ENCODE results near the gene SLC25A43.
"Not testable (repeated sequence)": the region's sequence is repeated elsewhere in the genome, so short reads cannot be mapped to it uniquely, and the experiment has no call there.

The SLC25A43 gene

GRCh38 chrX:119398974-119399771 lies at the start of gene SLC25A43:
SLC25A43 (plus strand) TSS chrX:119399336; CDS start chrX:119399404, 68 bp downstream.
- peak in 1 of 3 donors; percentile 12 for DNase-seq (ENCODE audit: low read depth in 3 of 3, low spot score in 1 of 3)

DNA sequence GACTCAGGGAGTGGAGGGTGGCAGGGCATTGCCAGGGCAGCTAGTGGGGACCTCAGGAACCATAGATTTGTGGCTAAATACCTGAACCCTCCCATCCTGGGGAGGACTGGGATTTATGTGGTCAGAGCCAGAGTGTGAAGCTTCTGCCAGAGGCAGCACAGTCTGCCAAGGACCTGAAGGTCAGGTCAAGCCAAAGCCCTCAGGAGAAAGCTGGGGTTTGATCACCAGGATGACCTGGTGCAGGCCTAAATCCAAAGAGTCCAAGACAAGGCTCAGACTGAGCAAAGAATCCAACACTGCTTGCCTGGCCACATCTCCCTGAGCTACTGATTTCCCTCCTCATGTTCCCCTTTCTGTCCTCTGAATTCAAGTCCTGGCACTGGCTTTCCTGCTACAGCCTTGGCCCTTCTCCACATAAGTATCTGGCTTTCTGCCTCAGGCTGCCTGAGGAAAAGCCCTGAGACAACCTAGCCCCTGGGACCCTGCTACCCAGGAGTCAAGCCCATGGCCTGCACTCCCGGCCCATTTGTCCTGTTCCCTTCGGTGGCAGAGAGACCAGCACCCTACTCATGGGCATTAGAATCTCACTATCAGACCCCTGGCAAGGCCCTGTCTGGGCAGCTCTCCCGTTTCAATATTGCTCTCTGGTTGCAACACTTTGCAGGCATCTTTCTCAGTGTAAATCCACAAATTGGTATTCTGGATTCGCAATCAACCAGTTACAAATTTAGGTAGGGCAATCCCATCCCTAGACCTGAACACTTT lies 39.3 kb upstream of the SLC25A43 start:
- no peak for DNase-seq (ENCODE audit: low read depth in 3 of 3, low spot score in 1 of 3)

- not testable (repeated sequence) for DNase-seq (ENCODE audit: low read depth in 3 of 3, low spot score in 1 of 3)
These were observed 37.7 kb upstream of the SLC25A43 start for GRCh38 chrX:119361451-119361850.

DNA sequence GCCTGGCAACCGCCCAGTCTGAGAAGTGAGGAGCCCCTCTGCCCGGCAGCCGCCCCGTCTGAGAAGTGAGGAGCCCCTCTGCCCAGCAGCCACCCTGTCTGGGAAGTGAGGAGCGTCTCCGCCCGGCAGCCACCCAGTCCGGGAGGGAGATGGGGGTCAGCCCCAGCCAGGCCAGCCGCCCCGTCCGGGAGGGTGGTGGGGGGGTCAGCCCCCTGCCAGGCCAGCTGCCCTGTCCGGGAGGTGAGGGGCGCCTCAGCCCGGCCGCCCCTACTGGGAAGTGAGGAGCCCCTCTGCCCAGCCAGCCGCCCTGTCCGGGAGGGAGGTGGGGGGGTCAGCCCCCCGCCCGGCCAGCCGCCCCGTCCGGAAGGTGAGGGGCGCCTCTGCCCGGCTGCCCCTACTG lies 37.1 kb upstream of the SLC25A43 start:
- DNase-seq (ENCODE audit: low read depth in 3 of 3, low spot score in 1 of 3), result not testable (repeated sequence)

- no peak for DNase-seq (ENCODE audit: low read depth in 3 of 3, low spot score in 1 of 3)
These were observed 35.7 kb upstream of the SLC25A43 start for GRCh38 chrX:119363391-119363790.

DNA sequence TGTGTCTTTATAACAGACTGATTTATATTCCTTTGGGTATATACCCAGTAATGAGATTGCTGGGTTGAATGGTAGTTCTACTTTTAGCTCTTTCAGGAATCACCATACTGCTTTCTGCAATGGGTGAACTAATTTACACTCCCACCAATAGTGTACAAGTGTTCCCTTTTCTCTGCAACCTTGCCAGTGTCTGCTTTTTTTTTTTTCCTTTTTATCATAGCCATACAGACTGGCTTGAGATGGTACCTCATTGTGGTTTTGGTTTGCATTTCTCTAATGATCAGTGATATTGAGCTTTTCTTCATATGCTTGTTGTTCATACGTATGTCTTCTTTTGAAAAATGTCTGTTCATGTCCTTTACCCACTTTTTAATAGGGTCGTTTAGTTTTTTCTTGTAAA lies 27.3 kb upstream of the SLC25A43 start:
- not testable (repeated sequence) for DNase-seq (ENCODE audit: low read depth in 3 of 3, low spot score in 1 of 3)

DNA sequence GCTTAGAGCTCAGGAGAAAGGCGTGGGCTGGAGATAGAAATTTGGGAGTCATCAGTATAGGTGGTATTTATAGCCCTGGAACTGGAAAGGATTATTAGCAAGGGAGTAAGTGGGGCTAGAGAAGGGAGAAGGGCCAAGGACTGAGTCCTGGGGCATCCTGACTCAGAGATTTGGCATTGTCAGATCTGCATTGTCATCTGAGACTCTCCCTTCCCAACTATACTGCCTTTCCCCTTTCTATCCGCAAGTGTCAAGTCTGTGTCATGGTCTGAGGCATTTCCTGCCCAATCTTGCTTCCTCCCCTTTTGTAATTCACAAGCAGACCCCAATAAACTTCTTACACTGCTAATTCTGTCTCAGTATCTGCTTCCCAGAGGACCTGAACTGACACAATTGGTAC lies 24.4 kb upstream of the SLC25A43 start:
- DNase-seq (ENCODE audit: low read depth in 3 of 3, low spot score in 1 of 3), result no peak

DNA sequence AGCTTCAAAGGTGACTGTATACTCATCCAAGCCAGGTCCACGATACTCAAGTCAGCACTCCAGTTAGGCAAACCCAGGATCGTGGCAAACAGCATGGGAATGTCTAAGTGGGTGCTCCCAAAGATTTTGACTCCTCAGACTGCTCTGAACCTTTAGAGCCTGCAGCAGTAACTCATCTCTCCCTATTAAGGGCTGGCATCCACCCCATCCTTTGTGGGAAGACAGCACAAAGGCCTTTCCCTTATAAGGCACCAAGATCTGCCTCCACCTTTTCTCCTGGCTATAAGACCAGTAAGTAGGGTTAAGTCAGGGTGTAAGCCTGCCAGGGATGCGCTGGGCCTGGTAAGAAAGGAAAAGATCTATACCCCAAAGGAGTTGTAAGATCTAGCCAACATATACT lies 23.6 kb upstream of the SLC25A43 start:
- no peak for DNase-seq (ENCODE audit: low read depth in 3 of 3, low spot score in 1 of 3)

GRCh38 chrX:119376312-119376711 lies 22.8 kb upstream of the SLC25A43 start:
- no peak for DNase-seq (ENCODE audit: low read depth in 3 of 3, low spot score in 1 of 3)

GRCh38 chrX:119381349-119381944 lies 17.7 kb upstream of the SLC25A43 start:
- DNase-seq (ENCODE audit: low read depth in 3 of 3, low spot score in 1 of 3), result no peak

- no peak for DNase-seq (ENCODE audit: low read depth in 3 of 3, low spot score in 1 of 3)
These were observed 16.5 kb upstream of the SLC25A43 start for GRCh38 chrX:119382606-119383005.

- DNase-seq (ENCODE audit: low read depth in 3 of 3, low spot score in 1 of 3), result not testable (repeated sequence)
These were observed 12.5 kb upstream of the SLC25A43 start for GRCh38 chrX:119386685-119387084.

GRCh38 chrX:119387426-119387825 lies 11.7 kb upstream of the SLC25A43 start:
- DNase-seq (ENCODE audit: low read depth in 3 of 3, low spot score in 1 of 3), result not testable (repeated sequence)

GRCh38 chrX:119389214-119389613 lies 9.9 kb upstream of the SLC25A43 start:
- DNase-seq (ENCODE audit: low read depth in 3 of 3, low spot score in 1 of 3), result no peak

DNA sequence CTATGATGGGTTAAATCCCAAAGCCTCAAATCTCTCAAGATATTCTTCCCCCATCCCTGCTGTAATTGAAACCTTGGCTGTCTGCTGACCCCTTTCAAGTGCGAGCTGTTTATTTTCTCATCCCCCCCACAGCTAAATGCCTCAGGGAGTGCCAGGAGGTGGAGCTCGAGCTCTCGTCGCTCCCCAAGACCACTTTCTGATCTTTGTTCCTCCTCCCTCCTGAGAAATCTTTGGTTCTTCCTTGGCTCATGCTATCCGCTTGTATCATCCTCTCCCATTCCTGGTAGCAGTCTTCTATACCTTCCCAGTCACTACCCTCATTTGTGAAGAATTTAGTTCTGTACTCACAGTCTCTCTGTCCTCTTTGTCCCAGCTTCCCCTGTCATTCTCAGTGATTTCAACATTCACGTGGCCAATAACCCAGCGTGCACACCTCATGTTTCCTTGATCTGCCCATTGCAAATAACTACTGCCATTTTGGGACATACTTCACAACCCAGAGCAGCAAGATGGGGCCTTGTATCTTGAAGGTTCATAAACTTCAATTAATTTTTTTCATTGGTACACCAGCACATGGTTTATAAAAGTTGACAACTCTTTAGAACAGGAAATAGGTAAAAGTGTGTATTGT lies 9.2 kb upstream of the SLC25A43 start:
- no peak for DNase-seq (ENCODE audit: low read depth in 3 of 3, low spot score in 1 of 3)

- DNase-seq (ENCODE audit: low read depth in 3 of 3, low spot score in 1 of 3), result no peak
These were observed 7.9 kb upstream of the SLC25A43 start for GRCh38 chrX:119391279-119391678.

- DNase-seq (ENCODE audit: low read depth in 3 of 3, low spot score in 1 of 3), result no peak
These were observed 6.0 kb upstream of the SLC25A43 start for GRCh38 chrX:119393144-119393543.

GRCh38 chrX:119398587-119398973 lies 556 bp upstream of the SLC25A43 start:
- no peak for DNase-seq (ENCODE audit: low read depth in 3 of 3, low spot score in 1 of 3)

- DNase-seq (ENCODE audit: low read depth in 3 of 3, low spot score in 1 of 3), result no peak
These were observed 601 bp downstream of the SLC25A43 start for GRCh38 chrX:119399772-119400101.

DNA sequence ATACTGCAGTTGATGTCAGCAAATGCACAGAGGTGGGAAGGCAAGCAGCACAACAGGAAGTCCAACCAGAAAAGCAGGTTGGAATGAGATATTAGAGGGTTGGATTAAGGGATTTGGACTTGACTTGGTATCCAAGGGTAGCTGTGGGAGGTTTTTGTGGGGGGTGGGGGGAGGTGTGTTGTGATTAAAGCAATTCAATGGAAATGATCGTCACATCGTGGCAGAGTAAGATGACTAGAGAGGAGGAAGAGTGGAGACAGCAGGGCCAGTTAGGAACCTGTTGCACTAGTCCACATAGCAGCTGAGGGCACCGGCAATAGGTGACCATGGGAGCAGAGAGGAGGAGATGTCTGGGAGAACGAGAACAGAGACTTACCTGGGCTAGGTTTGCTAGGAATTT lies 2.4 kb downstream of the SLC25A43 start:
- DNase-seq (ENCODE audit: low read depth in 3 of 3, low spot score in 1 of 3), result no peak

DNA sequence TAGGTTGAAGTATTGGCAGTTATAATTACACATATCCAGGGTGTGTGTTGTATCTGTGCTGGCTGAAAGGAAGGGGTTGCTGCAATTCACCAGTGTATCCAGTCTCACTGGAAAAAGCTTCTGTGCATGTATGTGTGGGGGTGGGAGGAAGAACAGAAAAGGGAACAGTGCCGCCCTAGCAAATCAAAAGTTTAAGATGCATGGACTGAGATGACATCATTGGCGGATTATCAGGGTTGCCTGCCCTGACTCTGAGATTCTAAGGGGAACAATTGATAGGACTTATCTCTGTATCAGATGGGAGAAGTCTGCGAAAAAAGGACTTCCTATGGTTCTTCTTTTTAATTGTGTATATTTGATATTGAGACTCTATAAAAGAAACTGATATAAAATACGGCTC lies 3.5 kb downstream of the SLC25A43 start:
- no peak for DNase-seq (ENCODE audit: low read depth in 3 of 3, low spot score in 1 of 3)

- DNase-seq (ENCODE audit: low read depth in 3 of 3, low spot score in 1 of 3), result no peak
These were observed 7.6 kb downstream of the SLC25A43 start for GRCh38 chrX:119406776-119407175.

Data from stimulated activated CD4-positive, alpha-beta T cell treated with anti-CD3 and anti-CD28 coated beads, TNF-alpha, amount 100 ng/mL, for 1 hour (primary cell).